ENCODE results near the gene SNX32.
"Not testable (repeated sequence)": the region's sequence is repeated elsewhere in the genome, so short reads cannot be mapped to it uniquely, and the experiment has no call there.

SNX32 gene

GRCh38 chr11:65887723-65888162 is 54.0 kb downstream of the SNX32 start:
- DNase-seq = no peak

DNA sequence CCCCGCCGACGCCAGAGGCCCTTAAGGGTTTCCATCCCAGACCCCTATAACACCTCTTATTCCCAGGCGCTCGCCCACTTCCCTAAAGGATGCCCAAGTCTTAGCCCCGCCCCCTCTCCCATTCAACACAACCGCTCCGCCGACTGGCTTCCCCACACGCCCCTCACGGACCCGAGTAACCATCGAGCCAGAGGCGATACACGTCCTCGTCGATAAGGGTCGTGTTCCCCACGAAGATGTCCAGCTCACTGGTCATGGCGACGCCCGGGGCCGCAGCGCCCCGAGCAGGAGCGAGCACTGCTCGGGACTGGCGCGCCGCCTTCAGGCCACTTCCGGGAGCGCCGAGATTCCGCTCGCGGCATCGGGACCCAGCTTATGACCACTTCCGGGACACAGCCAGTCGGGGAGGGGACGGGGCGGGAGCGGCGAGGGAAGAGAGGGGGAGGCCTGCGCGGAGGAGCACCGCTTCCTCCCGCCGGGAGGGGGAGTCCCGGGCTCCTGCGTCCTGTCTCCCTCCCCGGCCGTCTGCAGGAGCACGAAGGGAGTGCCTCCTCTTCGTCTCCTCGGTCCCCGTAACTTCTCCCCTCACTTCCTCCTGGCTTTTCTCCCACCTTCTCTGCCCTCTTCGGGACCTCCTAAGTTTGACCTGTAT is 54.5 kb downstream of the SNX32 start, which contains the start of gene FIBP:
Gene FIBP (minus strand): TSS at position 309 of the 652 bp plus-strand sequence. CDS start 53 bp downstream, at position 256.
- peak; percentile 93 for DNase-seq

GRCh38 chr11:65890324-65891218 is 56.8 kb downstream of the SNX32 start, which contains the start of gene CCDC85B:
Gene CCDC85B (plus strand): TSS chr11:65890673. CDS start chr11:65890784, 111 bp downstream.
- peak; percentile 82 for DNase-seq

DNA sequence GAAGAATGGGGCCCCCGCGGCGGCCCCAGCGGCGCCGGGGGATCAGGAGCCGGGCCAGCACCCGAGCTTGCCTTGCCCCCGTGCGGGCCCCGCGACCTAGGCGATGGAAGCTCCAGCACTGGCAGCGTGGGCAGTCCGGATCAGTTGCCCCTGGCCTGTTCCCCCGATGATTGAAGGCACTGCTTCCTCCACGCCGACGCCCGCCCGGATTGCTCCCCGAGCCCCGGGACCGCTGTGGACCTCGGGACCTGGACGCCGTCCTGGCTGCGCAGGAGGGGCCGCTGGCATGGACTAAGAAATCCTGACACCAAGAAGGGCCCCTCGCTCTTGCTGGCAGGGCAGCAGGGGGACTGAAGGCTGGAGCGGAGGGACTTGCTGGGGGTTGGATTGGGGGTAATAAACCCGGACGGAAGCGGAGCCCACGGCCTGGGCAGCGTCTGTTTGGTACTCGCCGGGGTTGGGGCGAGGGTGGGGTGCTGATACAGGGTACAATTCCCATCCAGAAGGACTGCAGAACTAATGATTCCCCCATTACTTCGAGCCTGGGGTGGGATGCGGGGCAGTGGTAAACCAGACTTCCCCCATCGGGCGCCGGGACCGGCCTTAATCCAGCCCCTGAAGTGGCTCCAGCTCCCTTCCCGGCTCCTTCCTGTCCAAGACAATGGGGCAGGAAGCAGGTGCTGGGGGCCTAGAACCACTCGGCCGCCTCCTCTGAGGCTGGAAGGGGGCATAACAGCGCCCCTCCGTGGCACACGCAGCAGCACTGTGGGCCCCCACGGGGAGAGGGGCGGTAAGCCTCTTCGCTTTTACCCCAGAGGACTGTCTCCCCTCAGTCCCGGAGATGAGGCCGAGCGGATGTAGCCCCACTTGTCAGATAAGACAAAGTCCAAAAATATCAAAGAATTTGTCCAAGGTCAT is 57.7 kb downstream of the SNX32 start:
- DNase-seq = peak; percentile 8

DNA sequence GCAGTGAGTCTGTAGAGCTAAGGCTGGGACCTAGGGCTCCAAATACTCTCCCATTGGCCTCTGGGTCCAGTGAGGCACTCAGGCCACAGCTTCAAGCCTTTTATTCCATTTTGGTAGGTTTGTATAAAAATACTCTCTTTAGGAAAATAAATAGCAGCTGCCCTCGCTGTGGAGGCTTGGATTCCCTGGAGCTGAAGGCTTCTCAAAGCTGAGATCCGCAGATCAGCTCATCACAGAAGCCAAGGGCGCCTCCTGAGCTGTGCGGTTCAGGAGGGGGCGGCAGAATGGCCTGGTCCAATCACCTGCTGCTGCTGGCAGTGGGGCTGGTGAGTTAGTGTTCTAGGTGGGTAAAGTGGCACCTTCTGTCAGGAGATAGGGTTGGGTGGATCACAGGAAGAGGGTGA is 58.4 kb downstream of the SNX32 start:
- DNase-seq = not testable (repeated sequence)

GRCh38 chr11:65892661-65893317 is 59.0 kb downstream of the SNX32 start:
- DNase-seq = no peak

DNA sequence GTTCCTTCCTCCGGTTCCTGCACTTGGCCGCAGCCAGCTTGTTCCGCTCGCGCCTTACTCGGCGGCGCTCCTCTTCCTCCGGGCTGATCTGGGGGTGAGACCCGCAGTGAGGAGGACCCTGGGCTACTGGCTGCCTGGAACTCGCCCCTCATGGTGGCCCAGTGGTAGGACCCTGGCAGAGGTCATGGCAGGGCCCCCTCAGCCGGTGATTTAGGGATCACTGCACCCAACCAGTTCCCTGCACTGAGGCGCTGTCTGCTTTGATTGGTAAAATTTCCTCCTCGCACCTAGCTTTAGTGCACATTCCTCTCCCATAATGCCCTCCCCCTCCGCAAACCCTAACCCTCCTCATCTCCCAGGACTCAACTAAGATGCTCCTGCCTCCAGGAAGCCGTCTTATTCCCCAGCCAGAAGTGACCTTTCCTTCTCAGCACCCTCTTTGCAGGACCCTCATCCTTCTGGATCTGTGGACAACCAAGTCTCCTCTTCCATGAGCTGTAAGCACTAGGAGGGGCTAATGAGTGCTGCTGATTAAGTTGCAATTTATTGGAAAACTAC is 60.4 kb downstream of the SNX32 start:
- DNase-seq = no peak

DNA sequence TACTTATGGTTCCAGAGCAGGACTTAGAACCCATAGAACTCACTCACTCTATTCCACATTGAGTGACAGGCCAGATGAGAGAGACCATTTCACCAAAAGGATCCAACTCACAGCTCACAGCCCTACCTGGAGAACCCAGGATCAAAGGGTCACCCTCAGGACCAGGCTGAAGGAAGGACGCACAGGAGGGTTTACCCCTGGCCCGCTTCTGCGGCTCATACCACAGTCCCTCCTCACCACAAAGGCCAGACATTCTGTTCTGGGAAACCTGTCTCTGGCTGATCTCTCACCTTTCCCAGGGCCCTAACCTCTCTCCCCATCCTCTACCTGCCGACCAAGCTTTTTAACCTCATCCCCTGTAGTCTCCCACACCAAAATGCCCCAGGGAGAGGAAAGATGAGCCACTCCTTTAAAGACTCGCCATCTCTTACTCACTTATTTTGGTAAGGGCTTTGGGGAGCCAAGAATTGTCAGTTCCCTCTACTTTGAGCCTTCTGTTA is 61.8 kb downstream of the SNX32 start:
- no peak for DNase-seq

DNA sequence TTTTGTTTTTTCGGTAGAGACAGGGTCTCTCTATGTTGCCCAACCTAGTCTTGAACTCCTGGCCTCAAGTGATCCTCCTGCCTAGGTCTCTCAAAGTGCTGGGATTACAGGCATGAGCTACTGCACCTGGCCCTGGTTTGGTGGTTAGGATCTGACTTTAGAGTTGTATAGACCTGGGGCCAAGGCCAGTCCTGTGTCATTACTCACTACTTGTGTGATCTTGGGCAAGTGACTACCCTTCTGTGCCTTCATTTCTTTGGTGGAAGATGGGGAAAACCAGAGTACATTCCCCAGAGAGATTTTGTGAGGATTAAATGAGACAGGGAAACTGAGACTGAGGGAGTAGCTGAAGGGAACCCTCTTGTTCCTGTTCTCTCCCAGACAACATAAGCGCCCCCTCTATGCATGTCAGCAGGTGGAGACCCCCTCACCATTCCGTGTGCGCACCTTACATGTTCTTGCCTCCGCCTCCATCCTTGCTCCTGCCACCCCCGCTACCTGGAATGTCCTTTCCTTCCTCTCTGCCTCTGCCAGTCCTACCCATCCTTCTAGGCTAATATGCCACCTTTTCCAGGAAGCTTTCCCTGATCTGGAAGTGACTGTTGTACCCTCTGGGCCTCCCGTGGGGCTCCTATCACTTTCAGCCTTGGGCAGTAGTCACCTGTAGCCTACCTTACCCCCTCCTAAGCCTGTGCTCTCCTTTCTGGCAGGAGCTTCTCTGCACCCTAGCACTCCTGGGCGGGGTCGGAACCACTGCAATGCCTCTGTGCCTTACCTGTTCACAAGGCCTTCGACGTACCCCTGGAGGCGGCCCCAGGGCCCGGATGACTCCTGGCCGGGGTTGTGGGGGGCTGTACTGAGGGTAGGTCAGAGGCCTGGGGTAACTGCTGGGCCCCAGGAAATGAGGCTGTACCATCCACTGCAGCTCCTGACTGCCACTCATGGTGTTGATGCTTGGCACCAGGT is 62.6 kb downstream of the SNX32 start:
- no peak for DNase-seq

- DNase-seq = no peak
These were observed 63.3 kb downstream of the SNX32 start for GRCh38 chr11:65897020-65897471.

- no peak for DNase-seq
These were observed 65.0 kb downstream of the SNX32 start for GRCh38 chr11:65898656-65899355.

DNA sequence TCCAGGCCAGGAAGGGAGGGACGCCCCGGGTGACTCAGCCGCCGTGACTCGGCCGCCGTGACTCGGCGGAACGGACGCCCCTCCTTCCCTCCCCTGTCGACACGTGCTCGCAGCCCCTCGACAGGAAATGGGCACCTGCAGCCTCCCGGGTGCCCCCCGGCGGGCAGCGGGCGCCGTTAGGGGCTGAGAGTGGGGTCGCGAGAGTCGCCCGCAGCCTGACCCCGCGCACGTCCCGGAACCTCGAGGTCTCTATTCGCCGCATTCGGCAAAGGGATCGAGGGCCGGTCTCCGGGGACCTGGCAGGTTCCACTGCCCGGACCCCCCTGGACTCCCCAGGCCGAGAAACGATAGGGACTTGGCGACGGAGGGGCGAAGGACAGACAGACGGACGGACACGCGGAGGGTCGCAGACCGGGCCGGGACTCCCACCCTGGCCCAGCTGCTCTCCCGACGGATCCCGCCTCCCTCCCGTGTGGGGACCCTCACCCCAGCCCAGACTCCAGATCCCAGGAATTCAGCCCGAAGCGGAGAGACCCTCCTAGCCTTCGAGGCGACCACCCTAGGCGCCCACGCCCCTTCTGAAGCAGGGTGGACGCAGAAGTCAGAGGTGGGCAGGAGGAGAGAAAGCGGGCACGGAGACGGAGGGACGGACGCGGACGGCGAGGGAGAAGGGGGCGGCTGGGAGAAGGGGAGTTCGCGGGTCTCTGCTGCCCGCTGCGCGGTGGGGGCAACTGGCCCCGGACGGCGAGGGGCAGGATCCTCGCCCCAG is 65.8 kb downstream of the SNX32 start:
- DNase-seq = no peak

DNA sequence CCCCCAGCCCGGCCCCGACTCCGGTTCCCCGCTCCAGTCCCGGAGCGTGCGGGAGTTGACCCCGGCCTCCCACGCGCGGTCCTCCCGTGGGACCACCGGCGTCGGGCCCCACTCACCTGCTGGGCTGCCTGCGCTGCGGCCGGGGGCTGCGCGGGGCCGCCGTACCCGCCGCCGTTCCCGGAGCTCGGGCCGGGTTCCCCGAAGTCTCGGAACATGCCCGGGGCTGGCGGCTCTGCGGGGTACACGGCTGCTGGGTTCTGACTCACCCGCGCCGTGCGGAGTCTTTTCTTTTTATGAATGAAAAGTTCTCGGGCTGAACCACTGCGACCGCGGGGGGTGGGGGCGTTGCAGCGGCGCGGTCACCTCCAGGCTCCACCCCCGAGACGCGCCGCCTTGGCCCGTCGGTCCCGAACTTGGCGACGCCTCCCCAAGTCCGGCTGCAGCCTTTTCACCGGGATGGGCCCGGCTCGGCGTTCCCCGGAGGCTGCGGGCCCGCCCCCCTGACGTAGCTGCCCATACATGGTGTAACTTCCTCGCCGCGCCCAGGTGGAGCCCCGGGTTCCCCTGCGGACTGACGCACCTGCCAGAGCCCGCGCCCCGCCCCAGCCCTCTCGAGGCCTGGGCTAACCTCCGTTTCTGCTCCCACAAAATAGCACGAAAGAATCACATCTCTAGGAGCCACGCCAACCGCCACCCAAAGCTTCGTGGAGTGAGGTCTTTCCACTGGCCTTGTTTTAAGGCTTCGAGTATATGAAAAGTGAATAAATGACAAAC is 66.5 kb downstream of the SNX32 start, which contains the start of gene FOSL1:
Gene FOSL1 (minus strand): TSS at position 264 of the 774 bp plus-strand sequence. CDS start 49 bp downstream, at position 215.
- peak; percentile 61 for DNase-seq

- DNase-seq = no peak
These were observed 67.1 kb downstream of the SNX32 start for GRCh38 chr11:65900899-65901180.

GRCh38 chr11:65903068-65903481 is 69.3 kb downstream of the SNX32 start:
- no peak for DNase-seq

All from NCI-H748 treated with DMSO at 0.1 percent for 48 hours (cell line).